ENCODE measurements around the gene CCDC40.
A peak's percentile ranks its signal among the peaks of the same experiment; 100 is the strongest.
"Not testable (repeated sequence)": the region's sequence is repeated elsewhere in the genome, so short reads cannot be mapped to it uniquely, and the experiment has no call there.

Gene CCDC40

GRCh38 chr17:80024206-80024972, 12.1 kb upstream of the CCDC40 start:
- DNase-seq: no peak

- no peak for DNase-seq
Measured at GRCh38 chr17:80025140-80025539, 11.3 kb upstream of the CCDC40 start.

GRCh38 chr17:80025796-80026195, 10.6 kb upstream of the CCDC40 start:
- no peak for DNase-seq

- no peak for DNase-seq
Measured at GRCh38 chr17:80026359-80027042, 9.9 kb upstream of the CCDC40 start.

- no peak for DNase-seq
Measured at GRCh38 chr17:80027043-80027435, 9.4 kb upstream of the CCDC40 start.

GRCh38 chr17:80028030-80028429, 8.4 kb upstream of the CCDC40 start:
- DNase-seq: no peak

GRCh38 chr17:80029258-80029974, 7.0 kb upstream of the CCDC40 start:
- DNase-seq: no peak

GRCh38 chr17:80030730-80031410, 5.6 kb upstream of the CCDC40 start:
- DNase-seq: no peak

GRCh38 chr17:80031691-80032430, 4.6 kb upstream of the CCDC40 start:
- DNase-seq: no peak

- no peak for DNase-seq
Measured at GRCh38 chr17:80032614-80033171, 3.7 kb upstream of the CCDC40 start.

- no peak for DNase-seq
Measured at GRCh38 chr17:80033840-80034239, 2.6 kb upstream of the CCDC40 start.

- peak; percentile 63 for DNase-seq
Measured at GRCh38 chr17:80034791-80035686, 1.4 kb upstream of the CCDC40 start.

- no peak for DNase-seq
Measured at GRCh38 chr17:80035687-80035936, 830 bp upstream of the CCDC40 start, which contains the start of gene TBC1D16. TSS of gene TBC1D16 (minus strand) at chr17:80035872. CDS start at chr17:80013547, 22,325 bp downstream.

GRCh38 chr17:80036715-80037477, 454 bp downstream of the CCDC40 start:
- peak; percentile 29 for DNase-seq

GRCh38 chr17:80043963-80044362, 7.5 kb downstream of the CCDC40 start:
- DNase-seq: no peak

GRCh38 chr17:80045703-80046102, 9.3 kb downstream of the CCDC40 start:
- no peak for DNase-seq

- DNase-seq: not testable (repeated sequence)
Measured at GRCh38 chr17:80046709-80047108, 10.3 kb downstream of the CCDC40 start.

- no peak for DNase-seq
Measured at GRCh38 chr17:80047176-80047575, 10.7 kb downstream of the CCDC40 start.

- no peak for DNase-seq
Measured at GRCh38 chr17:80049986-80050385, 13.5 kb downstream of the CCDC40 start.

GRCh38 chr17:80050706-80051105, 14.3 kb downstream of the CCDC40 start:
- DNase-seq: no peak
